ENCODE data around the gene HSD17B1.
A peak's percentile ranks its signal among the peaks of the same experiment; 100 is the strongest.

Gene HSD17B1

GRCh38 chr17:42579794-42580551 is 27.2 kb downstream of the HSD17B1 start:
- Histone ChIP-seq H3K4me3 (ENCODE audit: insufficient read depth, low read length, poor library complexity, severe bottlenecking) (no peak overlapping the region), H3K36me3 (ENCODE audit: low read length) (peaks cover 5% of the 10 kb centered on the region; the same call in 1 of the 2 replicates), H2AFZ (ENCODE audit: low read depth, low read length, severe bottlenecking) (no peak overlapping the region), H3K79me2 (ENCODE audit: insufficient read depth, low read length) (peaks cover 7% of the 10 kb centered on the region; the same call in 1 of the 2 replicates), H4K20me1 (ENCODE audit: low read depth, low read length) (no peaks in the 10 kb centered on the region), H3K9ac (ENCODE audit: low read length) (peak overlapping the region; percentile 76; the same call in 1 of the 2 replicates), H3F3A (ENCODE audit: insufficient read depth) (peaks cover 34% of the 10 kb centered on the region), H3K9me2 (replicated peaks; ENCODE audit: insufficient read depth, low read length) (no peaks in the 10 kb centered on the region), H3K27me3 (ENCODE audit: low read length) (no peaks in the 10 kb centered on the region), H3K27ac (ENCODE audit: low read depth, low read length) (peak overlapping the region; percentile 92), H3K9me3 (ENCODE audit: insufficient read depth, low read length) (no peaks in the 10 kb centered on the region), H3K4me2 (ENCODE audit: low read depth, low read length, poor library complexity, severe bottlenecking) (peak overlapping the region; percentile 63)
- no peak for TF ChIP-seq EZH2phosphoT487 (conservative IDR thresholded peaks at IDR 0.05; ENCODE audit: low read length)
- no peak for TF ChIP-seq CTCF (IDR thresholded peaks at IDR 0.05; ENCODE audit: insufficient read depth, low read length, poor library complexity, severe bottlenecking)

- Histone ChIP-seq H2AFZ (ENCODE audit: low read depth, low read length, severe bottlenecking) (no peak overlapping the region), H3K9me2 (replicated peaks; ENCODE audit: insufficient read depth, low read length) (no peaks in the 10 kb centered on the region), H3K4me2 (ENCODE audit: low read depth, low read length, poor library complexity, severe bottlenecking) (no peak overlapping the region), H3K4me3 (ENCODE audit: insufficient read depth, low read length, poor library complexity, severe bottlenecking) (no peak overlapping the region), H3K9me3 (ENCODE audit: insufficient read depth, low read length) (no peaks in the 10 kb centered on the region), H3K9ac (ENCODE audit: low read length) (no peak overlapping the region), H3K27ac (ENCODE audit: low read depth, low read length) (no peak overlapping the region), H3F3A (ENCODE audit: insufficient read depth) (peaks cover 27% of the 10 kb centered on the region), H3K36me3 (ENCODE audit: low read length) (0 out of 2 replicates have a peak, but pooled peaks cover 2% of the 10 kb centered on the region), H3K79me2 (ENCODE audit: insufficient read depth, low read length) (peaks cover 3% of the 10 kb centered on the region; the same call in 1 of the 2 replicates), H4K20me1 (ENCODE audit: low read depth, low read length) (no peaks in the 10 kb centered on the region), H3K27me3 (ENCODE audit: low read length) (no peaks in the 10 kb centered on the region)
- TF ChIP-seq EZH2phosphoT487 (conservative IDR thresholded peaks at IDR 0.05; ENCODE audit: low read length) = no peak
- TF ChIP-seq CTCF (IDR thresholded peaks at IDR 0.05; ENCODE audit: insufficient read depth, low read length, poor library complexity, severe bottlenecking) = no peak
Observed at GRCh38 chr17:42581744-42582270, 29.1 kb downstream of the HSD17B1 start.

GRCh38 chr17:42584880-42585279 is 32.2 kb downstream of the HSD17B1 start:
- no peak overlapping the region for H3K27ac ChIP-seq (ENCODE audit: low read depth, low read length)
- no peaks in the 10 kb centered on the region for H4K20me1 ChIP-seq (ENCODE audit: low read depth, low read length)
- 0 out of 2 replicates have a peak, but pooled peaks cover 2% of the 10 kb centered on the region for H3K36me3 ChIP-seq (ENCODE audit: low read length)
- no peaks in the 10 kb centered on the region for H3K79me2 ChIP-seq (ENCODE audit: insufficient read depth, low read length)
- no peak overlapping the region for H2AFZ ChIP-seq (ENCODE audit: low read depth, low read length, severe bottlenecking)
- H3K4me3 ChIP-seq (ENCODE audit: insufficient read depth, low read length, poor library complexity, severe bottlenecking) = no peak overlapping the region
- no peak overlapping the region for H3K4me2 ChIP-seq (ENCODE audit: low read depth, low read length, poor library complexity, severe bottlenecking)
- TF ChIP-seq EZH2phosphoT487 (conservative IDR thresholded peaks at IDR 0.05; ENCODE audit: low read length) = no peak
- TF ChIP-seq CTCF (IDR thresholded peaks at IDR 0.05; ENCODE audit: insufficient read depth, low read length, poor library complexity, severe bottlenecking) = no peak
- no peaks in the 10 kb centered on the region for H3K9me2 ChIP-seq (replicated peaks; ENCODE audit: insufficient read depth, low read length)
- no peak overlapping the region for H3K9ac ChIP-seq (ENCODE audit: low read length)
- H3F3A ChIP-seq (ENCODE audit: insufficient read depth) = peaks cover 19% of the 10 kb centered on the region
- H3K9me3 ChIP-seq (ENCODE audit: insufficient read depth, low read length) = no peaks in the 10 kb centered on the region
- H3K27me3 ChIP-seq (ENCODE audit: low read length) = no peaks in the 10 kb centered on the region
